H1 (cell line): Measurements from ENCODE around the gene PDLIM4. TPM values are rescaled to one million over a fixed set of nuclear protein-coding genes. Genes with fewer than 3 reads are reported as not detected.

Experiments used
- CTCF ChIA-PET: fragments of 300-600 bp; sonication (Branson Sonifier 250); formaldehyde crosslinking; loops from one replicate; lab custom pipeline; 2021; ENCODE audit not compliant: partially characterized antibody; lab: Charles Lee
- POLR2A ChIA-PET: fragments of 300-600 bp; sonication (Branson Sonifier 250); formaldehyde crosslinking; loops from one replicate; lab custom pipeline; 2021; ENCODE audit warnings: inconsistent platforms; ENCODE audit not compliant: partially characterized antibody; lab: Charles Lee
- DNase-seq, 2 experiments: peaks; one replicate each; pipeline versions ENCODE4 v3.0.0 to v3.0.0-alpha.2; 2010 to 2022; ENCODE audit warnings: low spot score in 2 of 2, low read depth in 1 of 2, mixed read lengths in 1 of 2
- FAIRE-seq: peaks from 2 replicates; lab custom pipeline; 2011; peaks lifted over from hg19 to GRCh38; lab: Jason Lieb, UNC
- H2AFZ ChIP-seq: 2 replicates; pipeline ENCODE4 v1.8.1; 2012; ENCODE audit warnings: low read length, inconsistent platforms
- H2AK5ac ChIP-seq: 2 replicates; pipeline ENCODE4 v1.6.1; 2013; ENCODE audit warnings: low read depth, low read length
- H2BK120ac ChIP-seq: replicated peaks from 2 replicates; pipeline ENCODE3; 2013; ENCODE audit warnings: low read depth, low read length, inconsistent platforms
- H2BK12ac ChIP-seq: 2 replicates; pipeline ENCODE4 v1.6.1; 2013; ENCODE audit warnings: low read depth, low read length
- H2BK15ac ChIP-seq: 2 replicates; pipeline ENCODE4 v1.6.1; 2013; ENCODE audit warnings: low read length
- H2BK20ac ChIP-seq: 2 replicates; pipeline ENCODE4 v1.6.1; 2013; ENCODE audit warnings: low read length
- H2BK5ac ChIP-seq: 2 replicates; pipeline ENCODE4 v1.6.1; 2013; ENCODE audit warnings: low read depth, low read length
- H3K14ac ChIP-seq: 2 replicates; pipeline ENCODE4 v1.6.1; 2013; ENCODE audit warnings: inconsistent platforms; ENCODE audit not compliant: insufficient read length
- H3K18ac ChIP-seq: 2 replicates; pipeline ENCODE4 v1.6.1; 2013; ENCODE audit warnings: low read length; ENCODE audit errors: extremely low read depth
- H3K23ac ChIP-seq: 2 replicates; pipeline ENCODE4 v1.6.1; 2013; ENCODE audit warnings: inconsistent platforms; ENCODE audit not compliant: insufficient read length
- H3K23me2 ChIP-seq: 2 replicates; pipeline ENCODE4 v1.6.1; 2013; ENCODE audit warnings: low read depth, low read length
- H3K27ac ChIP-seq: 2 replicates; pipeline ENCODE4 v1.6.1; 2011; ENCODE audit warnings: low read depth, low read length, inconsistent platforms
- H3K27me3 ChIP-seq, 4 experiments: replicated peaks in 1 of 4; 1 replicate in 1 of 4; 2 replicates in 3 of 4; pipeline versions ENCODE4 v1.6.1 to v1.8.1; 2011 to 2013; ENCODE audit warnings: low read length in 3 of 4, mild to moderate bottlenecking in 3 of 4, inconsistent platforms in 2 of 4, mixed read lengths in 2 of 4, moderate library complexity in 1 of 4; ENCODE audit not compliant: control insufficient read depth in 3 of 4, insufficient read depth in 3 of 4; ENCODE audit errors: extremely low read depth in 1 of 4
- H3K36me3 ChIP-seq, 4 experiments: 2 replicates each; pipeline versions ENCODE4 v1.6.1 to v1.8.1; 2011 to 2013; ENCODE audit warnings: mild to moderate bottlenecking in 4 of 4, low read length in 3 of 4, moderate library complexity in 2 of 4, control low read depth in 1 of 4, inconsistent platforms in 1 of 4; ENCODE audit not compliant: insufficient read depth in 4 of 4, control insufficient read depth in 2 of 4
- H3K4ac ChIP-seq: replicated peaks from 2 replicates; pipeline ENCODE3; 2013; ENCODE audit warnings: low read length, low read depth, mixed read lengths, inconsistent platforms; ENCODE audit not compliant: insufficient read length
- H3K4me1 ChIP-seq, 4 experiments: replicated peaks in 1 of 4; 1 replicate in 1 of 4; 2 replicates in 3 of 4; pipeline versions ENCODE4 v1.6.1 to v1.8.1; 2011 to 2013; ENCODE audit warnings: low read length in 3 of 4, inconsistent platforms in 2 of 4, mixed read lengths in 1 of 4; ENCODE audit not compliant: insufficient read depth in 4 of 4, control insufficient read depth in 3 of 4
- H3K4me2 ChIP-seq, 2 experiments: 2 replicates each; pipeline versions ENCODE4 v1.6.1 to v1.8.1; 2011 to 2013; ENCODE audit warnings: low read depth in 2 of 2, low read length in 2 of 2, control low read depth in 1 of 2, inconsistent platforms in 1 of 2, mild to moderate bottlenecking in 1 of 2; ENCODE audit not compliant: insufficient read depth in 1 of 2
- H3K4me3 ChIP-seq, 4 experiments: fragments of 200-600, 300-600 bp in 1 of 4; sonication (generic), shearing (Covaris generic), sonication (Bioruptor Twin) in 1 of 4; 2 replicates each; pipeline versions ENCODE4 v1.5.1 to v1.8.1; 2011 to 2016; ENCODE audit warnings: low read length in 4 of 4, low read depth in 3 of 4, control low read depth in 2 of 4, inconsistent platforms in 2 of 4, mild to moderate bottlenecking in 2 of 4, mixed read lengths in 1 of 4, moderate library complexity in 1 of 4; ENCODE audit not compliant: insufficient read depth in 2 of 4; ENCODE audit errors: extremely low read depth in 1 of 4
- H3K56ac ChIP-seq: replicated peaks from 2 replicates; pipeline ENCODE3; 2013; ENCODE audit warnings: low read depth, mild to moderate bottlenecking, mixed read lengths, low read length, inconsistent platforms; ENCODE audit not compliant: insufficient read length
- H3K79me1 ChIP-seq: 2 replicates; pipeline ENCODE4 v1.6.1; 2013; ENCODE audit warnings: low read depth, low read length, control low read depth
- H3K79me2 ChIP-seq, 2 experiments: 2 replicates each; pipeline versions ENCODE4 v1.6.1 to v1.8.1; 2012 to 2013; ENCODE audit warnings: low read length in 2 of 2, mild to moderate bottlenecking in 2 of 2, inconsistent platforms in 1 of 2; ENCODE audit not compliant: insufficient read depth in 2 of 2, control insufficient read depth in 1 of 2
- H3K9ac ChIP-seq, 4 experiments: replicated peaks in 1 of 4; 1 replicate in 1 of 4; 2 replicates in 3 of 4; pipeline versions ENCODE4 v1.6.1 to v1.8.1; 2011 to 2013; ENCODE audit warnings: low read depth in 3 of 4, low read length in 3 of 4, control low read depth in 2 of 4, mild to moderate bottlenecking in 2 of 4, moderate library complexity in 2 of 4, inconsistent platforms in 1 of 4; ENCODE audit errors: extremely low read depth in 1 of 4
- H3K9me3 ChIP-seq, 2 experiments: 2 replicates each; pipeline versions ENCODE4 v1.6.1 to v1.8.1; 2012 to 2013; ENCODE audit warnings: mild to moderate bottlenecking in 2 of 2, moderate library complexity in 2 of 2, control low read depth in 1 of 2, inconsistent platforms in 1 of 2, low read depth in 1 of 2, low read length in 1 of 2, mixed read lengths in 1 of 2; ENCODE audit not compliant: insufficient read depth in 2 of 2
- H4K20me1 ChIP-seq, 2 experiments: replicated peaks in 1 of 2; 2 replicates each; pipeline versions ENCODE3 to v1.8.1; 2011 to 2013; ENCODE audit warnings: inconsistent platforms in 2 of 2, low read length in 2 of 2, mild to moderate bottlenecking in 1 of 2; ENCODE audit not compliant: insufficient read depth in 2 of 2, control insufficient read depth in 1 of 2
- H4K5ac ChIP-seq: 2 replicates; pipeline ENCODE4 v1.6.1; 2013; ENCODE audit warnings: low read length, low read depth, mixed read lengths, inconsistent platforms; ENCODE audit not compliant: insufficient read length
- H4K8ac ChIP-seq: 2 replicates; pipeline ENCODE4 v1.8.0; 2013; ENCODE audit warnings: mild to moderate bottlenecking, moderate library complexity, low read length, inconsistent platforms; ENCODE audit not compliant: insufficient read depth; ENCODE audit errors: extremely low read depth
- H4K91ac ChIP-seq: replicated peaks from 2 replicates; pipeline ENCODE3; 2013; ENCODE audit warnings: low read length, mixed read lengths, inconsistent platforms; ENCODE audit not compliant: insufficient read length
- JUND ChIP-seq: IDR thresholded peaks from 2 replicates; pipeline ENCODE4 v1.6.1; 2011; ENCODE audit warnings: mild to moderate bottlenecking, improper control_type of control experiment, low read length
- WGBS, 2 experiments: shearing (Covaris generic) in 1 of 2; methylation state at CpG; one replicate each; pipeline versions ENCODE4 v1.1.6 to v1.1.7; 2013 to 2015; ENCODE audit warnings: low lambda C conversion rate in 2 of 2, mixed read lengths in 2 of 2, inconsistent platforms in 1 of 2, low coverage in 1 of 2, missing lambda C conversion rate in 1 of 2; ENCODE audit not compliant: insufficient replicate concordance in 2 of 2, insufficient coverage in 1 of 2, insufficient read length in 1 of 2; ENCODE audit errors: extremely low coverage in 1 of 2, missing lambda C conversion rate in 1 of 2; 5-methylcytosine and 5-hydroxymethylcytosine counted together
- polyA plus RNA-seq, 7 experiments: library from polyadenylated mRNA; depleted of rRNA in 3 of 7; stranded (reverse) in 5 of 7; unstranded in 2 of 7; fragments of >200 nt in 5 of 7; fragments of 200-250 nt in 2 of 7; gene quantifications; 1 replicate in 5 of 7; 2 replicates in 1 of 7; 4 replicates in 1 of 7; pipeline versions ENCODE4 v1.2.1 to v1.2.3, GENCODE V29; 2011 to 2013; ENCODE audit warnings: missing spikeins in 2 of 7, mixed read lengths in 2 of 7
- total RNA-seq: library from RNA; stranded (reverse); fragmentation: NEBNext Ultra II Directional; extraction: Animal tissue kit (Norgen Biotek cat#: 25700); gene quantifications from 2 replicates; pipeline ENCODE4 v1.2.1, GENCODE V29; 2021

PDLIM4 gene
- total and polyA plus RNA-seq, 2 of the 8 experiments (the other 6 are each of a cell fraction or from before 2014, with no cell fraction given), result 10.7 to 29.1 TPM

DNA sequence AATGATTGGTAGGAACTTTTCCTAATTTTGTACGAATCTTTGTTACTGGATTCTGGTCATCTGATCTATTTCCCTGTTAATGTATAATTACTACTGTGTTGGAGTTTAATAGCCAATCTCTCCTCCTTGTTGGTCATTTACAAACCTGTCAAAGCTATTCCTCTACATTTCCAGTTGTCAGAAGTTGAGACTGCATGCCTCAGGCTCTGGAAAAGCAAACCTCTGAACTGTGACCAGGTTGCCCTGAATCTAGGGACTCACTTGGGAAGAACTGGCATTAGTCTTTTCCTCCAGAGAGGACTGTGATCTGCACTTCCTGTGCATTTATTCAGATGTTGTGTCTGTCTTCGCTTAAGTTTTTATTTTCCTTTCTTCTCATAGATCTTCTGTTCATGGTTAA lies 16.1 kb downstream of the PDLIM4 start:
- H3K23me2 ChIP-seq, result no peaks in the 10 kb centered on the region
- H3K23ac ChIP-seq, result no peak overlapping the region
- ChIA-PET CTCF (interaction anchor here (1.5 to 3.5 kb wide), 12 partner anchors 8 to 113 kb away, joined by 3 to 54 read pairs (median 8); partner anchors contain the start of gene SLC22A4), POLR2A (no interaction called here)
- H3K9me3 ChIP-seq, result no peaks in the 10 kb centered on the region
- H3K4me1 ChIP-seq, result peaks cover 0 to 12% (median 4%) of the 10 kb centered on the region in 4 experiments; a peak in 5 of 7 replicates
- H2AK5ac ChIP-seq, result no peak overlapping the region
- H3K27ac ChIP-seq, result no peak overlapping the region
- H2AFZ ChIP-seq, result no peak overlapping the region
- no peaks in the 10 kb centered on the region for H3K79me1 ChIP-seq
- WGBS, 2 experiments, result 91% methylated on average over 2 of the region's 2 CpGs; no CpG with 5 or more reads in 1 of the 2 experiments
- FAIRE-seq, result no peak
- no peak overlapping the region for H2BK12ac ChIP-seq
- no peak overlapping the region for H3K56ac ChIP-seq
- no peak overlapping the region for H2BK5ac ChIP-seq
- no peak overlapping the region for H3K4me3 ChIP-seq
- H2BK120ac ChIP-seq, result no peak overlapping the region
- H3K9ac ChIP-seq, result no peak overlapping the region
- no peak for DNase-seq
- no peak overlapping the region for H4K91ac ChIP-seq
- H2BK15ac ChIP-seq, result no peak overlapping the region
- no peaks in the 10 kb centered on the region for H4K20me1 ChIP-seq
- no peak overlapping the region for H3K14ac ChIP-seq
- no peak overlapping the region for H2BK20ac ChIP-seq
- H3K79me2 ChIP-seq, result no peaks in the 10 kb centered on the region
- H4K5ac ChIP-seq, result no peak overlapping the region
- no peaks in the 10 kb centered on the region for H3K27me3 ChIP-seq
- H3K36me3 ChIP-seq, result no peaks in the 10 kb centered on the region; a peak in 1 of 8 replicates
- no peak overlapping the region for H3K4me2 ChIP-seq
- no peak overlapping the region for H4K8ac ChIP-seq
- H3K18ac ChIP-seq, result no peak overlapping the region
- no peak overlapping the region for H3K4ac ChIP-seq
- no peak for TF ChIP-seq JUND
